Transverse colon (tissue), 4 donors: ENCODE data around the gene MBP. TPM values are rescaled to one million over a fixed set of nuclear protein-coding genes. Genes with fewer than 3 reads are reported as not detected.

Source experiments
- DNase-seq: peaks from one replicate; pipeline ENCODE4 v3.0.0-alpha.2; 2019
- H3K27ac ChIP-seq, 4 donors: fragments of 200-600 bp; sonication (generic); 2 replicates each; pipeline ENCODE4 v1.5.1; 2016 to 2018; ENCODE audit warnings: inconsistent platforms in 4 of 4
- H3K27me3 ChIP-seq: fragments of 200-600 bp; sonication (generic); 2 replicates; pipeline ENCODE4 v1.5.1; 2017; ENCODE audit warnings: inconsistent platforms
- H3K36me3 ChIP-seq, 4 donors: fragments of 200-600 bp; sonication (generic); 2 replicates each; pipeline ENCODE4 v1.5.1; 2017 to 2019; ENCODE audit warnings: inconsistent platforms in 4 of 4
- H3K4me1 ChIP-seq, 4 donors: fragments of 200-600 bp; sonication (generic); 2 replicates each; pipeline ENCODE4 v1.5.1; 2017 to 2020; ENCODE audit warnings: inconsistent platforms in 4 of 4
- H3K4me3 ChIP-seq, 4 donors: fragments of 200-600 bp; sonication (generic); 1 replicate in 1 of 4; 2 replicates in 3 of 4; pipeline versions ENCODE4 v1.5.1 to v1.6.1; 2017 to 2019; ENCODE audit warnings: inconsistent platforms in 4 of 4
- H3K9me3 ChIP-seq, 2 donors: fragments of 200-600 bp; sonication (generic); 2 replicates each; pipeline ENCODE4 v1.5.1; 2017 to 2019; ENCODE audit warnings: inconsistent platforms in 2 of 2
- CTCF ChIP-seq, 5 experiments: fragments of 200-600 bp in 3 of 5; fragments of 450-650 bp in 2 of 5; sonication (generic) in 3 of 5; IDR thresholded peaks; 1 replicate in 2 of 5; 2 replicates in 3 of 5; pipeline ENCODE4 v1.5.1; 2016 to 2017; ENCODE audit warnings: antibody characterized with exemption in 5 of 5, inconsistent platforms in 3 of 5, mild to moderate bottlenecking in 2 of 5, moderate library complexity in 1 of 5
- EP300 ChIP-seq: sonication (generic); formaldehyde crosslinking; IDR thresholded peaks from one replicate; pipeline ENCODE4 v1.6.1; 2017; ENCODE audit warnings: antibody characterized with exemption, low read depth
- POLR2A ChIP-seq: fragments of 450-650 bp; IDR thresholded peaks from one replicate; pipeline ENCODE4 v1.6.1; 2016; ENCODE audit warnings: antibody characterized with exemption, mild to moderate bottlenecking, moderate library complexity
- POLR2AphosphoS5 ChIP-seq, 3 donors: sonication (generic); formaldehyde crosslinking; IDR thresholded peaks; one replicate each; pipeline ENCODE4 v1.6.1; 2016; ENCODE audit warnings: antibody characterized with exemption in 3 of 3
- WGBS, 2 donors: methylation state at CpG; one replicate each; pipeline ENCODE4 v1.1.5; 2018; ENCODE audit warnings: low coverage in 1 of 2; 5-methylcytosine and 5-hydroxymethylcytosine counted together
- in situ Hi-C, 4 donors: fragments of 200-750 bp; cut with MboI; loops; one replicate each; pipeline versions ENCODE4 v1.15.0 to v1.15.1; 2017; ENCODE audit warnings: low sequenced_read_pairs in 3 of 4, low pct_ligation_motif_present in 1 of 4, low pct_unique_long_range_greater_than_20kb in 1 of 4
- intact Hi-C: fragments of 100-400 bp; cut with DNase I; formaldehyde crosslinking; loops from one replicate; pipeline ENCODE4 v1.15.1; 2023; ENCODE audit warnings: low total_unique reads
- total RNA-seq, 4 donors: library from RNA; depleted of rRNA; stranded (reverse); fragments of >200 nt; gene quantifications; one replicate each; pipeline ENCODE4 v1.1.0, GENCODE V29; 2016

The MBP gene
- total RNA-seq, 4 donors from 2014 or later, result 12.7 to 53.4 (median 41.0) TPM

GRCh38 chr18:77100751-77101355 is 31.7 kb downstream of the MBP start:
- Histone ChIP-seq H3K4me1 (peaks cover 27 to 77% (median 27%) of the 10 kb centered on the region in 4 donors), H3K27ac (peak overlapping the region; percentile 78 to 83 (median 80)), H3K27me3 (no peaks in the 10 kb centered on the region), H3K4me3 (no peak overlapping the region), H3K9me3 (no peaks in the 10 kb centered on the region), H3K36me3 (no peaks in the 10 kb centered on the region)
- no peak for DNase-seq
- intact Hi-C loops (no loop called here), in situ Hi-C loops (no loop called here)
- 80 to 83% methylated on average over 4 to 8 of the region's 8 CpGs for WGBS, 2 donors
- no peak for TF ChIP-seq CTCF (IDR thresholded peaks at IDR 0.05)

GRCh38 chr18:77099485-77100370 is 32.9 kb downstream of the MBP start:
- H3K4me3 ChIP-seq, result no peak overlapping the region
- WGBS, 2 donors, result 76 to 88% methylated on average over 5 to 21 of the region's 21 CpGs
- no peak for TF ChIP-seq POLR2AphosphoS5 (IDR thresholded peaks at IDR 0.05)
- no peak for TF ChIP-seq EP300
- no peak for TF ChIP-seq CTCF (IDR thresholded peaks at IDR 0.05)
- TF ChIP-seq POLR2A, result no peak
- peaks cover 23 to 83% (median 26%) of the 10 kb centered on the region in 4 donors for H3K4me1 ChIP-seq
- intact Hi-C loops, result no loop called here
- no peaks in the 10 kb centered on the region for H3K9me3 ChIP-seq
- H3K27me3 ChIP-seq, result no peaks in the 10 kb centered on the region
- DNase-seq, result no peak
- in situ Hi-C loops, result no loop called here
- H3K27ac ChIP-seq, result peak overlapping the region in 2 of 4 donors; percentile 10 to 23
- H3K36me3 ChIP-seq, result no peaks in the 10 kb centered on the region

GRCh38 chr18:77098538-77099174 is 33.9 kb downstream of the MBP start:
- in situ Hi-C loops (no loop called here), intact Hi-C loops (no loop called here)
- no peaks in the 10 kb centered on the region for H3K9me3 ChIP-seq
- WGBS, 2 donors, result 61 to 64% methylated on average over 9 to 17 of the region's 17 CpGs
- no peaks in the 10 kb centered on the region for H3K27me3 ChIP-seq
- H3K27ac ChIP-seq, result peak overlapping the region; percentile 10 to 61 (median 28)
- H3K36me3 ChIP-seq, result no peaks in the 10 kb centered on the region
- no peak overlapping the region for H3K4me3 ChIP-seq
- no peak for DNase-seq
- peaks cover 23 to 74% (median 26%) of the 10 kb centered on the region in 4 donors for H3K4me1 ChIP-seq
- TF ChIP-seq CTCF (IDR thresholded peaks at IDR 0.05) (no peak), POLR2AphosphoS5 (IDR thresholded peaks at IDR 0.05) (no peak), POLR2A (no peak), EP300 (no peak)

- H3K36me3 ChIP-seq, result no peaks in the 10 kb centered on the region
- peaks cover 22 to 69% (median 26%) of the 10 kb centered on the region in 4 donors for H3K4me1 ChIP-seq
- TF ChIP-seq CTCF (IDR thresholded peaks at IDR 0.05) (no peak), POLR2AphosphoS5 (IDR thresholded peaks at IDR 0.05) (no peak)
- DNase-seq, result no peak
- no peaks in the 10 kb centered on the region for H3K27me3 ChIP-seq
- in situ Hi-C loops, result no loop called here
- H3K9me3 ChIP-seq, result no peaks in the 10 kb centered on the region
- no peak overlapping the region for H3K4me3 ChIP-seq
- peak overlapping the region; percentile 10 to 61 (median 41) for H3K27ac ChIP-seq
- intact Hi-C loops, result no loop called here
- 79 to 86% methylated on average over 2 of the region's 2 CpGs for WGBS, 2 donors
These were observed 34.6 kb downstream of the MBP start for GRCh38 chr18:77098029-77098428.
